Trophoblast cell (in vitro differentiated cells and primary cell): ENCODE measurements around the gene PTH1R.

Source experiments
- DNase-seq, 2 donors: peaks; one replicate each; pipeline ENCODE4 v3.0.0-alpha.2; 2016
- H2AFZ ChIP-seq: 2 replicates; pipeline ENCODE4 v1.6.1; 2013; ENCODE audit warnings: low read length, moderate library complexity, mild to moderate bottlenecking; ENCODE audit not compliant: insufficient read depth, poor library complexity
- H2AK5ac ChIP-seq: 2 replicates; pipeline ENCODE4 v1.6.1; 2013; ENCODE audit warnings: mild to moderate bottlenecking, low read length
- H2BK120ac ChIP-seq: 2 replicates; pipeline ENCODE4 v1.6.1; 2013; ENCODE audit warnings: low read length, mild to moderate bottlenecking, moderate library complexity; ENCODE audit not compliant: insufficient read depth, poor library complexity
- H2BK12ac ChIP-seq: 2 replicates; pipeline ENCODE4 v1.6.1; 2013; ENCODE audit warnings: mild to moderate bottlenecking, low read length, moderate library complexity
- H2BK5ac ChIP-seq: 2 replicates; pipeline ENCODE4 v1.6.1; 2013; ENCODE audit warnings: low read length, low read depth, moderate library complexity, mild to moderate bottlenecking; ENCODE audit not compliant: poor library complexity
- H3K14ac ChIP-seq: 2 replicates; pipeline ENCODE4 v1.6.1; 2013; ENCODE audit warnings: mild to moderate bottlenecking, low read length
- H3K18ac ChIP-seq: 2 replicates; pipeline ENCODE4 v1.6.1; 2013; ENCODE audit warnings: mild to moderate bottlenecking, low read length
- H3K23ac ChIP-seq: 2 replicates; pipeline ENCODE4 v1.6.1; 2013; ENCODE audit warnings: low read length
- H3K27ac ChIP-seq: 2 replicates; pipeline ENCODE4 v1.5.1; 2013; ENCODE audit warnings: low read depth, mild to moderate bottlenecking, inconsistent platforms, low read length, moderate library complexity
- H3K27me3 ChIP-seq: 2 replicates; pipeline ENCODE4 v1.6.1; 2013; ENCODE audit warnings: inconsistent platforms, mild to moderate bottlenecking, low read length, moderate library complexity; ENCODE audit not compliant: insufficient read depth
- H3K36me3 ChIP-seq, 2 experiments: 1 replicate in 1 of 2; 2 replicates in 1 of 2; pipeline ENCODE4 v1.6.1; 2013; ENCODE audit warnings: low read length in 2 of 2, mild to moderate bottlenecking in 2 of 2, moderate library complexity in 1 of 2; ENCODE audit not compliant: insufficient read depth in 2 of 2, control insufficient read depth in 1 of 2
- H3K4ac ChIP-seq: 2 replicates; pipeline ENCODE4 v1.6.1; 2013; ENCODE audit warnings: low read depth, mild to moderate bottlenecking, low read length, moderate library complexity
- H3K4me1 ChIP-seq, 2 experiments: 1 replicate in 1 of 2; 2 replicates in 1 of 2; pipeline ENCODE4 v1.6.1; 2013; ENCODE audit warnings: low read length in 2 of 2, mild to moderate bottlenecking in 2 of 2, moderate library complexity in 1 of 2; ENCODE audit not compliant: insufficient read depth in 2 of 2, control insufficient read depth in 1 of 2
- H3K4me2 ChIP-seq: 2 replicates; pipeline ENCODE4 v1.6.1; 2013; ENCODE audit warnings: inconsistent platforms, mild to moderate bottlenecking, low read length, moderate library complexity
- H3K4me3 ChIP-seq: 2 replicates; pipeline ENCODE4 v1.5.1; 2013; ENCODE audit warnings: mild to moderate bottlenecking, low read depth, low read length, inconsistent platforms
- H3K79me1 ChIP-seq: one replicate; pipeline ENCODE4 v1.6.1; 2013; ENCODE audit warnings: low read length
- H3K79me2 ChIP-seq: 2 replicates; pipeline ENCODE4 v1.6.1; 2013; ENCODE audit warnings: low read length, mild to moderate bottlenecking; ENCODE audit not compliant: control insufficient read depth, insufficient read depth, poor library complexity
- H3K9ac ChIP-seq: 2 replicates; pipeline ENCODE4 v1.6.1; 2013; ENCODE audit warnings: mild to moderate bottlenecking, low read length
- H3K9me3 ChIP-seq: 2 replicates; pipeline ENCODE4 v1.6.1; 2013; ENCODE audit warnings: low read depth, mild to moderate bottlenecking, control low read depth, inconsistent platforms, low read length; ENCODE audit not compliant: insufficient read depth
- H4K12ac ChIP-seq: 2 replicates; pipeline ENCODE4 v1.6.1; 2013; ENCODE audit warnings: low read depth, mild to moderate bottlenecking, low read length, moderate library complexity
- H4K8ac ChIP-seq: 2 replicates; pipeline ENCODE4 v1.6.1; 2013; ENCODE audit warnings: low read depth, mild to moderate bottlenecking, low read length, moderate library complexity
- H4K91ac ChIP-seq: one replicate; pipeline ENCODE4 v1.6.1; 2013; ENCODE audit warnings: low read depth, mild to moderate bottlenecking, low read length, moderate library complexity
- WGBS: extraction: QIAGEN DNeasy Blood & Tissue Kit; methylation state at CpG from one replicate; pipeline ENCODE4 v1.1.7; 2013; ENCODE audit warnings: missing lambda C conversion rate; ENCODE audit not compliant: insufficient read length, insufficient coverage; ENCODE audit errors: extremely low coverage; 5-methylcytosine and 5-hydroxymethylcytosine counted together

Gene PTH1R

DNA sequence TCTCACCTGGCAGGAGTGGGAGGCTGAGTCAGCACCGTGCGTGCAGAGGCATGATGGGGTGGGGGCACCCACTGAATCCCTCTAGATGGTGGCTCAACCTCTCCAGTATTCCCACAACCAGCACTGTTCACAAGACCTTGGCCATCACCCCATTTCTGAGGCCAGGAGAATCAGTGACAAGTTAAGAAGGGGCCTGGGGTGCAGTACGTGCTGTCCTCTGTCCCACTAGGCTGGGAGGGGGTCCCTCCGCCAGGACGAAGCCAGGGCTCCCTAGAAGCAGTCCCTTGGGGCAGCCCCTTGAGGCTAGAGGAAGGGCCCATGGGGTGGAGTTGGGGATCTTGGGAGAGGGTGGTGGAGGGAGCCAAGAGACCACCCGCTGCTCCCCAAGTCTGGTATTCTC is 19.1 kb upstream of the PTH1R start:
- no peak for DNase-seq
- Histone ChIP-seq H3K23ac (no peak overlapping the region), H2BK120ac (no peak overlapping the region), H3K9ac (no peak overlapping the region), H2AK5ac (no peak overlapping the region), H3K4me1 (no peaks in the 10 kb centered on the region), H2BK5ac (no peak overlapping the region), H2AFZ (no peak overlapping the region), H3K9me3 (no peaks in the 10 kb centered on the region), H3K79me1 (no peaks in the 10 kb centered on the region), H3K4ac (no peak overlapping the region), H3K27ac (no peak overlapping the region), H4K91ac (no peak overlapping the region), H3K4me3 (no peak overlapping the region), H3K4me2 (no peak overlapping the region), H3K79me2 (no peaks in the 10 kb centered on the region), H4K8ac (no peak overlapping the region), H3K36me3 (no peaks in the 10 kb centered on the region), H2BK12ac (no peak overlapping the region), H3K18ac (no peak overlapping the region), H3K27me3 (no peaks in the 10 kb centered on the region), H4K12ac (no peak overlapping the region), H3K14ac (no peak overlapping the region)
- WGBS = no CpG with 5 or more reads among the region's 6 CpGs

DNA sequence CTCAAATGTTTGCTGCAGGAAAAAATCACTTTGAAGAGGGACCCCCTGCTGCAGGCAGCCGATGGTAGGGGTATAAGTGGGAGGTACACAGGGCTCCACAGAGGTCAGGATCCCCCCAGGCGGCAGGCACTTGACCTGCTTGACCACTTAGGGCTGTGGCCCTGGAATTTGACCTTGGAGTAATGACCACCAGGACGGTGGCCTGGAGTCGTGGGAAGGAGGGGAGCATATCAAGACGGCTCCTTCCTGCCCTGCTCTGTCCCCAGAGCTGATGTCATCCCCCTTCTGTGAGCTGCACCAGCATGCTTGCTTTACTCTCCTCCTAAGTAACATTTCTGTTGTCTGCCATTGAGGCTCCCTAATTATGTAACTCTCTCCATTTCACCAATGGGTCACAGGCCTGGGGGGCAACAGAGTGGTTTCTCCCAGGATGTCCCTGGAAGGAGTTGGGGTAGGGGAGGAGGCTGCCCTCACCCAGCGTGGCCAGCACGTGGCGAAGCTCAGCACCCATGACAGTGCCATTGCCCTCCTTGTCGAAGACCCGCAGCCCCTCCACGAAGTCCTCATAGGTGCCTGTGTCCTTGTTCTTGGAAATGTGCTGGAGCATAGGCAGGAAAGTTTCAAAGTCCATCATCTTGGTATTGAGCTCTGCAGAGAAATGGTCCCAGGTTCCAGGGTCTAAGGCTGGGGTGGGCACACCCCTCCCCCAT is 18.4 kb upstream of the PTH1R start:
- Histone ChIP-seq H3K14ac (no peak overlapping the region), H2BK120ac (no peak overlapping the region), H4K8ac (no peak overlapping the region), H2BK5ac (no peak overlapping the region), H3K4me2 (no peak overlapping the region), H3K79me1 (no peaks in the 10 kb centered on the region), H2AK5ac (no peak overlapping the region), H3K27me3 (no peaks in the 10 kb centered on the region), H3K18ac (no peak overlapping the region), H3K9ac (no peak overlapping the region), H3K4ac (no peak overlapping the region), H3K79me2 (no peaks in the 10 kb centered on the region), H2AFZ (no peak overlapping the region), H3K9me3 (no peaks in the 10 kb centered on the region), H3K23ac (no peak overlapping the region), H3K36me3 (no peaks in the 10 kb centered on the region), H3K4me3 (no peak overlapping the region), H4K12ac (no peak overlapping the region), H4K91ac (no peak overlapping the region), H3K4me1 (no peaks in the 10 kb centered on the region), H3K27ac (no peak overlapping the region), H2BK12ac (no peak overlapping the region)
- no peak for DNase-seq
- WGBS = no CpG with 5 or more reads among the region's 11 CpGs

DNA sequence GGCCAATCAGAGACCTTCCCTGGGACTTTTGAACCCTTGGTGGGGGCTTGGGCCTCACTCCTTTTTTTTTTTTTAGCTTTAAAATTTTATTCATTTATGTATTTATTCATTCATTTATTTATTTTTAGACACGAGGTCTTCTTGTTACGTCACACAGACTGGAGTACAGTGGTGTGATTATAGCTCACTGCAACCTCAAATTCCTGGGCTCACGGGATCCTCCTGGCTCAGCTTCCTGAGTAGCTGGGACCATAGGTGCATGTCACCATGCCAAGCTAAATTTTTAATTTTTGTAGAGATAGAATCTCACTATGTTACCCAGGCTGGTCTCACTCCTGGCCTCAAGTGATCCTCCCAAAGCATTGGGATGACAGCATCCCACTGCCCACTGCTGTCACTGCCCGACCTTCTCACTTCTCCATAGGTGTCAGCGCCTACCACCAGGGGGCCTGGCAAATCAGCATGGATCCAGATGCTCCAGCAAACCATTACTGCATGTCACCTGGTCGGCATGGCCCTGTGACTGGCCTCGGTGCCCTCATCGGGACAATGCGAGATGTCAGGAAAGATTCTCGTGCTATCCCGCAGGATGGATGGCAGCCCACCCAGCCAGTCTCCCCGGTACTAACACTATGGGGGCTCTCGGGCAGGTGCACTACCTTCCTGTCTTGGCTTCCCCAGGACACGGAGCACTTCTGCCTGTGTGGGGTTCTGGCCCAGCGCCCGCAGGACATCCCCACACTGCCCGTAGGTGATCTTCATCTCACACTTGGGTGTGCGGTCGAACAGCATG is 17.3 kb upstream of the PTH1R start:
- no peak overlapping the region for H4K8ac ChIP-seq
- peak; percentile 42 to 77 for DNase-seq
- H3K4me3 ChIP-seq = no peak overlapping the region
- no peak overlapping the region for H2BK12ac ChIP-seq
- H3K18ac ChIP-seq = no peak overlapping the region
- no peak overlapping the region for H3K4ac ChIP-seq
- H2AFZ ChIP-seq = no peak overlapping the region
- no peak overlapping the region for H3K4me2 ChIP-seq
- H3K9ac ChIP-seq = no peak overlapping the region
- H3K27ac ChIP-seq = no peak overlapping the region
- H3K27me3 ChIP-seq = no peaks in the 10 kb centered on the region
- no peak overlapping the region for H2BK120ac ChIP-seq
- H3K79me2 ChIP-seq = no peaks in the 10 kb centered on the region
- H3K4me1 ChIP-seq = no peaks in the 10 kb centered on the region
- H3K36me3 ChIP-seq = no peaks in the 10 kb centered on the region
- H3K79me1 ChIP-seq = no peaks in the 10 kb centered on the region
- H3K23ac ChIP-seq = no peak overlapping the region
- H2AK5ac ChIP-seq = no peak overlapping the region
- no peak overlapping the region for H4K91ac ChIP-seq
- H3K9me3 ChIP-seq = no peaks in the 10 kb centered on the region
- no peak overlapping the region for H3K14ac ChIP-seq
- no peak overlapping the region for H2BK5ac ChIP-seq
- WGBS = no CpG with 5 or more reads among the region's 19 CpGs
- H4K12ac ChIP-seq = no peak overlapping the region

DNA sequence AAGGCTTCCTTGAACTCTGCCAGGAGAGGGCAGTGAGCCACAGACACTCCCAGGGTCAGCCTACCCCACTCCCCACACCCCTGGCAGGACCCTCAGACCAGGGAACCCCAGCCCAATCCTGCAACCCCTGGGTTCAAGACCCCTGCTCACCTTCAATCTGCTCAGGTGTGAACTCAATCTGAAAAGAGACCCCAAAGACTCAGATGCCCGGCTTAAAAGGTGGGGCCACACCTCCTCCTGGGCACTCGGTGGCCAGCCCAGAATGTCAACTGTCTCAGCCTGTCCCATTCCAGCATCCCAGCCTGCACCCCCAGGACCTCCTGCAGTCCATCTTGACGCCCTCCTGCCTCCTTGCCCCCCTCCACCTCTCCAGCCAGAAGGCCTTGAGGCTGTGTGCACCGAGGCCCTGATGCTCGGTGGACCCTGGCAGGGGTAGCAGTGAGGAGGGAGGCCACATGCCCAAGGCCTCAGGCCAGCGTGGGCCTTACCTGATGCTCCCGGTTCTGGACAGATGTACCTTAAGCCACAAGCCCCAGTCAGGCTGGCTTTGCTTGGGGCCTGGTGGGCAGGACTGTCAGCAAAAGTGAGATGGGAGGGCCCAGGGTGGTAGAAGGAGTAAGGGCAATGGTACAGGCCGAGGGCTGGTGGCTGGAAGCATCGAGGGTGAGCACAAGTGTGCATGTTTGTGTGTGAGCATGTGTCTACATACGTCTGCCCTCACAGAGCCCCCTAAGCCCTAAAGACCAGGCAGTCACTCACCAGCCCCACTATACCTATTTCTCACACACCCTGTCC is 16.5 kb upstream of the PTH1R start:
- Histone ChIP-seq H4K8ac (no peak overlapping the region), H4K12ac (no peak overlapping the region), H3K18ac (no peak overlapping the region), H3K79me1 (no peaks in the 10 kb centered on the region), H2BK120ac (no peak overlapping the region), H2AFZ (no peak overlapping the region), H2AK5ac (no peak overlapping the region), H3K4me2 (no peak overlapping the region), H3K27ac (no peak overlapping the region), H3K27me3 (no peaks in the 10 kb centered on the region), H2BK12ac (no peak overlapping the region), H4K91ac (no peak overlapping the region), H3K36me3 (no peaks in the 10 kb centered on the region), H3K23ac (no peak overlapping the region), H3K4me3 (no peak overlapping the region), H3K79me2 (no peaks in the 10 kb centered on the region), H3K9ac (no peak overlapping the region), H3K4ac (no peak overlapping the region), H3K4me1 (no peaks in the 10 kb centered on the region), H2BK5ac (no peak overlapping the region), H3K14ac (no peak overlapping the region), H3K9me3 (no peaks in the 10 kb centered on the region)
- DNase-seq = no peak
- WGBS = no CpG with 5 or more reads among the region's 10 CpGs
